M059J (cell line): ENCODE results near the gene RBM33. TPM values are rescaled to one million over a fixed set of nuclear protein-coding genes. Genes with fewer than 3 reads are reported as not detected.

Source experiments
- DNase-seq: peaks from one replicate; pipeline ENCODE4 v3.0.0-alpha.2; 2012; ENCODE audit warnings: low read depth
- total RNA-seq: library from RNA; depleted of rRNA; stranded (reverse); fragments of >200 nt; shearing (Covaris generic); gene quantifications from 2 replicates; pipeline ENCODE4 v1.2.3, GENCODE V29; 2014

Gene RBM33
- total RNA-seq, 1 experiment from 2014 or later, result 15.5 TPM

- peak; percentile 72 for DNase-seq
Measured at GRCh38 chr7:155694851-155695250, 50.4 kb downstream of the RBM33 start.

GRCh38 chr7:155696747-155697146 lies 52.3 kb downstream of the RBM33 start:
- DNase-seq, result no peak

- no peak for DNase-seq
Measured at GRCh38 chr7:155698633-155699032, 54.2 kb downstream of the RBM33 start.

- no peak for DNase-seq
Measured at GRCh38 chr7:155699180-155699579, 54.7 kb downstream of the RBM33 start.

GRCh38 chr7:155700847-155701246 lies 56.4 kb downstream of the RBM33 start:
- no peak for DNase-seq

- DNase-seq, result no peak
Measured at GRCh38 chr7:155701972-155702544, 57.6 kb downstream of the RBM33 start.

- peak; percentile 7 for DNase-seq
Measured at GRCh38 chr7:155702616-155703015, 58.2 kb downstream of the RBM33 start.

- DNase-seq, result no peak
Measured at GRCh38 chr7:155705623-155706360, 61.3 kb downstream of the RBM33 start.

GRCh38 chr7:155706376-155706775 lies 61.9 kb downstream of the RBM33 start:
- no peak for DNase-seq

- DNase-seq, result no peak
Measured at GRCh38 chr7:155709453-155709852, 65.0 kb downstream of the RBM33 start.

GRCh38 chr7:155710031-155710430 lies 65.6 kb downstream of the RBM33 start:
- no peak for DNase-seq

- no peak for DNase-seq
Measured at GRCh38 chr7:155710530-155710929, 66.1 kb downstream of the RBM33 start.

- no peak for DNase-seq
Measured at GRCh38 chr7:155711081-155711480, 66.6 kb downstream of the RBM33 start.

GRCh38 chr7:155713384-155713783 lies 68.9 kb downstream of the RBM33 start:
- no peak for DNase-seq

- no peak for DNase-seq
Measured at GRCh38 chr7:155714702-155715101, 70.2 kb downstream of the RBM33 start.

GRCh38 chr7:155715111-155715805 lies 70.8 kb downstream of the RBM33 start:
- no peak for DNase-seq

GRCh38 chr7:155717010-155717744 lies 72.7 kb downstream of the RBM33 start:
- no peak for DNase-seq

GRCh38 chr7:155721056-155721455 lies 76.6 kb downstream of the RBM33 start:
- DNase-seq, result no peak

GRCh38 chr7:155722118-155722517 lies 77.7 kb downstream of the RBM33 start:
- DNase-seq, result no peak

GRCh38 chr7:155722936-155723335 lies 78.5 kb downstream of the RBM33 start:
- DNase-seq, result no peak

- DNase-seq, result no peak
Measured at GRCh38 chr7:155724327-155725005, 80.0 kb downstream of the RBM33 start.

GRCh38 chr7:155725006-155725355 lies 80.5 kb downstream of the RBM33 start:
- no peak for DNase-seq
